ENCODE measurements around the gene BMPER. TPM values are rescaled to one million over a fixed set of nuclear protein-coding genes. Genes with fewer than 3 reads are reported as not detected.

BMPER gene
- total RNA-seq, 1 experiment from 2014 or later = 6.7 TPM

GRCh38 chr7:33901199-33901598 is 4.1 kb upstream of the BMPER start:
- H3K9me3 ChIP-seq (ENCODE audit: low read depth, low read length, poor library complexity, severe bottlenecking) = no peaks in the 10 kb centered on the region
- TF ChIP-seq EZH2 (IDR thresholded peaks at IDR 0.05; ENCODE audit: borderline replicate concordance, low read depth, low read length, poor library complexity, severe bottlenecking) (no peak), CTCF (conservative IDR thresholded peaks at IDR 0.05; ENCODE audit: low read depth, low read length) (no peak)
- intact Hi-C loops (cut with micrococcal nuclease; ENCODE audit: unreplicated experiment) = loop anchor here (10.0 kb wide), 1 partner anchor 656 kb away; no protein-coding TSS in a partner anchor
- H3K27me3 ChIP-seq (replicated peaks; ENCODE audit: insufficient read depth, low read depth, low read length, poor library complexity) = no peaks in the 10 kb centered on the region
- no peak overlapping the region for H3K4me3 ChIP-seq (ENCODE audit: low read depth, low read length, poor library complexity, severe bottlenecking)
- POLR2A ChIA-PET (ENCODE audit: low non-redundant PET) = no interaction called here
- no peak overlapping the region for H3K27ac ChIP-seq (ENCODE audit: low read depth, low read length, poor library complexity, severe bottlenecking)
- no peaks in the 10 kb centered on the region for H3K4me1 ChIP-seq (ENCODE audit: insufficient read depth, low read length, poor library complexity, severe bottlenecking)
- no peak for DNase-seq (ENCODE audit: low spot score)
- no TSS peak for BruUV-seq (replicated peaks)
- no peaks in the 10 kb centered on the region for H3K36me3 ChIP-seq (ENCODE audit: insufficient read depth, low read length, poor library complexity, severe bottlenecking)
- CTCF ChIA-PET = no interaction called here

- BruUV-seq (replicated peaks) = no TSS peak
- CTCF ChIA-PET = no interaction called here
- H3K27me3 ChIP-seq (replicated peaks; ENCODE audit: insufficient read depth, low read depth, low read length, poor library complexity) = peaks cover 5% of the 10 kb centered on the region
- no peak overlapping the region for H3K4me3 ChIP-seq (ENCODE audit: low read depth, low read length, poor library complexity, severe bottlenecking)
- TF ChIP-seq EZH2 (IDR thresholded peaks at IDR 0.05; ENCODE audit: borderline replicate concordance, low read depth, low read length, poor library complexity, severe bottlenecking) (no peak), CTCF (conservative IDR thresholded peaks at IDR 0.05; ENCODE audit: low read depth, low read length) (no peak)
- POLR2A ChIA-PET (ENCODE audit: low non-redundant PET) = no interaction called here
- H3K4me1 ChIP-seq (ENCODE audit: insufficient read depth, low read length, poor library complexity, severe bottlenecking) = no peaks in the 10 kb centered on the region
- H3K9me3 ChIP-seq (ENCODE audit: low read depth, low read length, poor library complexity, severe bottlenecking) = no peaks in the 10 kb centered on the region
- DNase-seq (ENCODE audit: low spot score) = no peak
- intact Hi-C loops (cut with micrococcal nuclease; ENCODE audit: unreplicated experiment) = loop anchor here (10.0 kb wide), 1 partner anchor 657 kb away; no protein-coding TSS in a partner anchor
- no peak overlapping the region for H3K27ac ChIP-seq (ENCODE audit: low read depth, low read length, poor library complexity, severe bottlenecking)
- no peaks in the 10 kb centered on the region for H3K36me3 ChIP-seq (ENCODE audit: insufficient read depth, low read length, poor library complexity, severe bottlenecking)
These were observed 3.5 kb upstream of the BMPER start for GRCh38 chr7:33901847-33902246.

- BruUV-seq (replicated peaks) = no TSS peak
- no peak for TF ChIP-seq CTCF (conservative IDR thresholded peaks at IDR 0.05; ENCODE audit: low read depth, low read length)
- no peak for TF ChIP-seq EZH2 (IDR thresholded peaks at IDR 0.05; ENCODE audit: borderline replicate concordance, low read depth, low read length, poor library complexity, severe bottlenecking)
- H3K4me1 ChIP-seq (ENCODE audit: insufficient read depth, low read length, poor library complexity, severe bottlenecking) = peaks cover 6% of the 10 kb centered on the region
- ChIA-PET CTCF (no interaction called here), POLR2A (ENCODE audit: low non-redundant PET) (no interaction called here)
- peaks cover 5% of the 10 kb centered on the region for H3K27me3 ChIP-seq (replicated peaks; ENCODE audit: insufficient read depth, low read depth, low read length, poor library complexity)
- no peak overlapping the region for H3K4me3 ChIP-seq (ENCODE audit: low read depth, low read length, poor library complexity, severe bottlenecking)
- DNase-seq (ENCODE audit: low spot score) = no peak
- no peak overlapping the region for H3K27ac ChIP-seq (ENCODE audit: low read depth, low read length, poor library complexity, severe bottlenecking)
- intact Hi-C loops (cut with micrococcal nuclease; ENCODE audit: unreplicated experiment) = loop anchor here (10.0 kb wide), 1 partner anchor 658 kb away; no protein-coding TSS in a partner anchor
- H3K9me3 ChIP-seq (ENCODE audit: low read depth, low read length, poor library complexity, severe bottlenecking) = no peaks in the 10 kb centered on the region
- H3K36me3 ChIP-seq (ENCODE audit: insufficient read depth, low read length, poor library complexity, severe bottlenecking) = no peaks in the 10 kb centered on the region
These were observed 2.6 kb upstream of the BMPER start for GRCh38 chr7:33902746-33903145.
